Measurements from ENCODE around the gene PAWR. TPM values are rescaled to one million over a fixed set of nuclear protein-coding genes. Genes with fewer than 3 reads are reported as not detected.

Gene PAWR
- polyA plus RNA-seq, 1 donor (not counting 4 experiments of a cell fraction or from before 2014, with no cell fraction given), result 41.1 TPM

GRCh38 chr12:79698966-79699365, 8.2 kb upstream of the PAWR start:
- DNase-seq (ENCODE audit: low read depth, low spot score), result no peak
- no peak for FAIRE-seq

GRCh38 chr12:79696416-79696815, 5.7 kb upstream of the PAWR start:
- no peaks in the 10 kb centered on the region for H4K20me1 ChIP-seq (ENCODE audit: control insufficient read depth, extremely low read depth, insufficient read depth, low read length)
- TF ChIP-seq CTCF (optimal IDR thresholded peaks at IDR 0.05 in 1 of 3, IDR thresholded peaks at IDR 0.05 in 1 of 3, conservative IDR thresholded peaks at IDR 0.05 in 1 of 3; ENCODE audit: extremely low read depth in 1 of 3, insufficient read depth in 2 of 3, low read length in 3 of 3) (no peak), EZH2 (IDR thresholded peaks at IDR 0.05; ENCODE audit: low read length) (no peak)
- H3K27ac ChIP-seq (ENCODE audit: control insufficient read depth, insufficient read depth, low read length), result no peak overlapping the region
- no peaks in the 10 kb centered on the region for H3K9me3 ChIP-seq (ENCODE audit: control insufficient read depth, low read depth, low read length)
- H3K4me2 ChIP-seq (ENCODE audit: control insufficient read depth, extremely low read depth, insufficient read depth, low read depth, low read length), result no peak overlapping the region
- no peaks in the 10 kb centered on the region for H3K9me1 ChIP-seq (ENCODE audit: control insufficient read depth, extremely low read depth, insufficient read depth, low read length)
- H3K36me3 ChIP-seq (ENCODE audit: control insufficient read depth in 2 of 2, extremely low read depth in 1 of 2, insufficient read depth in 2 of 2, low read length in 2 of 2), result no peaks in the 10 kb centered on the region
- H3K79me2 ChIP-seq (ENCODE audit: control insufficient read depth, insufficient read depth, low read length), result no peaks in the 10 kb centered on the region
- FAIRE-seq, result peak; percentile 58
- H3K4me3 ChIP-seq (ENCODE audit: control insufficient read depth in 2 of 3, extremely low read depth in 1 of 3, insufficient read depth in 2 of 3, low read depth in 1 of 3, low read length in 3 of 3), result no peak overlapping the region
- no peak for DNase-seq (ENCODE audit: low read depth, low spot score)
- dilution Hi-C loops (cut with MboI; ENCODE audit: extremely low pct_ligation_motif_present, low sequenced_read_pairs), result no loop called here
- H2AFZ ChIP-seq (ENCODE audit: control insufficient read depth, low read length), result no peak overlapping the region
- peaks cover 23% of the 10 kb centered on the region for H3K4me1 ChIP-seq (ENCODE audit: control insufficient read depth, extremely low read depth, insufficient read depth, low read length)
- no peak overlapping the region for H3K9ac ChIP-seq (ENCODE audit: control insufficient read depth, extremely low read depth, insufficient read depth, low read length)
- H3K27me3 ChIP-seq (ENCODE audit: control insufficient read depth, extremely low read depth, insufficient read depth, low read length), result no peaks in the 10 kb centered on the region

More at GRCh38 chr12:79698966-79699365, 8.2 kb upstream of the PAWR start:
- H4K20me1 ChIP-seq (ENCODE audit: control insufficient read depth, extremely low read depth, insufficient read depth, low read length), result no peaks in the 10 kb centered on the region
- H3K9me3 ChIP-seq (ENCODE audit: control insufficient read depth, low read depth, low read length), result no peaks in the 10 kb centered on the region
- H3K36me3 ChIP-seq (ENCODE audit: control insufficient read depth in 2 of 2, extremely low read depth in 1 of 2, insufficient read depth in 2 of 2, low read length in 2 of 2), result no peaks in the 10 kb centered on the region
- H3K27ac ChIP-seq (ENCODE audit: control insufficient read depth, insufficient read depth, low read length), result no peak overlapping the region
- H3K79me2 ChIP-seq (ENCODE audit: control insufficient read depth, insufficient read depth, low read length), result no peaks in the 10 kb centered on the region
- H3K4me3 ChIP-seq (ENCODE audit: control insufficient read depth in 2 of 3, extremely low read depth in 1 of 3, insufficient read depth in 2 of 3, low read depth in 1 of 3, low read length in 3 of 3), result no peak overlapping the region
- no peak overlapping the region for H3K9ac ChIP-seq (ENCODE audit: control insufficient read depth, extremely low read depth, insufficient read depth, low read length)
- TF ChIP-seq CTCF (optimal IDR thresholded peaks at IDR 0.05 in 1 of 3, IDR thresholded peaks at IDR 0.05 in 1 of 3, conservative IDR thresholded peaks at IDR 0.05 in 1 of 3; ENCODE audit: extremely low read depth in 1 of 3, insufficient read depth in 2 of 3, low read length in 3 of 3) (no peak), EZH2 (IDR thresholded peaks at IDR 0.05; ENCODE audit: low read length) (no peak)
- H3K4me1 ChIP-seq (ENCODE audit: control insufficient read depth, extremely low read depth, insufficient read depth, low read length), result peaks cover under 1% of the 10 kb centered on the region
- dilution Hi-C loops (cut with MboI; ENCODE audit: extremely low pct_ligation_motif_present, low sequenced_read_pairs), result no loop called here
- no peak overlapping the region for H2AFZ ChIP-seq (ENCODE audit: control insufficient read depth, low read length)
- no peaks in the 10 kb centered on the region for H3K9me1 ChIP-seq (ENCODE audit: control insufficient read depth, extremely low read depth, insufficient read depth, low read length)
- H3K4me2 ChIP-seq (ENCODE audit: control insufficient read depth, extremely low read depth, insufficient read depth, low read depth, low read length), result no peak overlapping the region
- no peaks in the 10 kb centered on the region for H3K27me3 ChIP-seq (ENCODE audit: control insufficient read depth, extremely low read depth, insufficient read depth, low read length)
